Nucleus accumbens (tissue), 56 donors: ENCODE measurements around the gene INO80E.
"Not testable (repeated sequence)": the region's sequence is repeated elsewhere in the genome, so short reads cannot be mapped to it uniquely, and the experiment has no call there.

Source experiments
- DNase-seq, 56 donors: peaks; one replicate each; lab custom pipeline; 2025; lab: John Stamatoyannopoulos, UW

The INO80E gene

GRCh38 chr16:29995911-29996765 is at the start of gene INO80E:
Gene INO80E (plus strand): TSS chr16:29996241. CDS start chr16:29996311, 70 bp downstream.
- DNase-seq = peak; percentile 82 to 100 (median 98)

GRCh38 chr16:29947897-29948296 is 48.1 kb upstream of the INO80E start:
- no peak for DNase-seq

DNA sequence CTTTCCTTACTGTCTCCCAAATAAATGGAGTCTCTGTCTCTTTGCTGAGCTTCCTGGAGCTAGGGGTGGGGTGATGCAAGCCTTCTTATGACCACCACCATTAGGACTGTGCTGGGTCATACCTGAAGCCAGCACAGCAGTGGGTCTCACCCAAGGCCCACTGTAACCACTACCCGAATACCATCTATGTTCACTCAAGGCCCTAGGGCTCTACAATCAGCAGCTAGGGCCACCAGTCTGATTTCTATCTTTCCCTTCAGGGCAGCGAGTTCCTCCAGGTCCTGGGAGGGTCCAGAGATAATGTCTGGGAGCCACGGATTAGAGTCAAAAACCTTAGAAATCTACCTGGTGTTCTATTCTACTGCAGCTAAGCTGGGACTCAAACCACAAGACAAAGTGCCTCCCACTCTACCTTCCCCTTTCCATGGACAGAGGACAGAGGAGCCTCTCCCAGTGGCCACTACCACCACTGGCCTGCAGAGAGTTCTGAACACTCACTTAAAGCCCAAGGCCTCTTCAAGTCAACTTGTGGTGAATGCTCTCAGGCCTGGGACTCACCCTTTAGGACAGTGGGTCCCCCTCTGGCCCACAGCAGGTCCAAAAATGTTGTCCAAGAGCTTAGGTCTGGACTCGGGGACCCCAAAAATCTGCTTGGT is 45.1 kb upstream of the INO80E start:
- DNase-seq = no peak

DNA sequence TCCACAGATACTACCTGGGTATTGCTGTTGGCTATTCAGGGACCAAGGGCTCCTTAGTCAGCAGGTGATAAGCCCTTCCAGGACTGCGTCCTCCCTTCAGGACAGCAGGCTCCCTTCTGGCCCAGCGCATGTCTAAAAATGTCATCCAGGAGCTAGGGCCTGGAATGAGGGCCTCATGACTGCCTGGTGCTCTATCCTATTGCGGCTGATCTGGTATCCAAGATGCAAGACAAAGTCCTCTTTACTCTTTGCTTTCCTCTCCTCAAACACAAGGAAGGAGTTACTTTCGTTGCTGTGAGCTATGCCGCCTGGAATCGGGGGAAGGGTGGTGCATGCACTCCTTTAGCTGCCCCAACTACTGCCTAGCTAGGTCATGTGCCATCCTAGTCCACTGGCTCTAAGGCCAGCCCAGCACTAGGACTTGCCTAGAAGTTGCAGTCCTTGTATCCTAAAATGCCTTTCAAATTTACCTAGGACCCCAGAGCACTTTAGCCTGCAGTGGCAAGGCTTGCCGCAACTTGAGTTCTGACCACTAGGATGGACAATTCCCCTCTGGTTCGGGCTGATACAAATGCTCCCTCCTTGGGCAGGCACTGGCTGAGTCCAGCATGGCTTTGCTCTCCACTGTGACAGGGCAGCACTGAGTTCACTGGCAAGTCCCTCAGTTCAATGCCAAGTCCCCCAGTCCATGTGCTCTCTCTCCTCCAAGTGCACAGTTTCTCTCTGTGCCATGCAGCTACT is 44.2 kb upstream of the INO80E start:
- no peak for DNase-seq

GRCh38 chr16:29958756-29959155 is 37.3 kb upstream of the INO80E start:
- no peak for DNase-seq

DNA sequence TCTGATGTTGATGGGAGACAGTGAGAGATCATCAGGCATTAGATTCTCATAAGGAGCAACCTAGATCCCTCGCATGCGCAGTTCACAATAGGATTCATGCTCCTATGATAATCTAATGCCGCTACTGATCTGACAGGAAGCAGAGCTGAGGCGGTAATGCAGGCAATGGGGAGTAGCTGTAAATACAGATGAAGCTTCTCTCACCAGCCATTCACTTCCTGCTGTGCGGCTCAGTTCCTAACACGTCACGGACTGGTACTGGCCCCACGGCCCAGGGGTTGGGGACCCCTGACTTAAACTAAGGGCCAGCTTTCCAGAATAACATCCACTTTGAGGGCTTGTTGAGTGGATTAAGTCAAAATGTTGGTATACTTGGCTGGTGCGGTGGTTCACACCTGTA is 36.7 kb upstream of the INO80E start:
- DNase-seq = no peak

GRCh38 chr16:29959821-29960220 is 36.2 kb upstream of the INO80E start:
- DNase-seq = not testable (repeated sequence)

DNA sequence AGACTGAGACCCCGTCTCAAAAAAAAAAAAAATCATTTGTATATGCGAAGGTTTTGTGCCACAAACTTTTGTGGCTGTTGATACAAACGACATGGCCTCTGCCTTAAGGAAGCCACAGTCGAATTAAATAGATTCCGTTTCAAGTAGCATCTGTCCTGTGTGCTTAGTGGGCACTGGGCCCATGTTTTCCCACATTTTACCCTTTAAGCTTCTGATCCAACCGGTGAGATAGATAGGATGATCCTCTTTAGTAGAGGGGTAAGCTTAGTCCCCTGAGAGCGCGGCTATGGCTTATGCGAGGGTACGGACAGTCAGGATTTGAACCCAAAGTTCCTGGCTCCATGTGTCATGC is 34.9 kb upstream of the INO80E start:
- DNase-seq = peak in 1 of 56 donors; percentile 55

GRCh38 chr16:29961479-29962343 is 34.3 kb upstream of the INO80E start, which contains the start of gene TMEM219:
Gene TMEM219 (plus strand): TSS chr16:29962079. CDS start chr16:29963144, 1,065 bp downstream.
- peak; percentile 37 to 94 (median 84) for DNase-seq

DNA sequence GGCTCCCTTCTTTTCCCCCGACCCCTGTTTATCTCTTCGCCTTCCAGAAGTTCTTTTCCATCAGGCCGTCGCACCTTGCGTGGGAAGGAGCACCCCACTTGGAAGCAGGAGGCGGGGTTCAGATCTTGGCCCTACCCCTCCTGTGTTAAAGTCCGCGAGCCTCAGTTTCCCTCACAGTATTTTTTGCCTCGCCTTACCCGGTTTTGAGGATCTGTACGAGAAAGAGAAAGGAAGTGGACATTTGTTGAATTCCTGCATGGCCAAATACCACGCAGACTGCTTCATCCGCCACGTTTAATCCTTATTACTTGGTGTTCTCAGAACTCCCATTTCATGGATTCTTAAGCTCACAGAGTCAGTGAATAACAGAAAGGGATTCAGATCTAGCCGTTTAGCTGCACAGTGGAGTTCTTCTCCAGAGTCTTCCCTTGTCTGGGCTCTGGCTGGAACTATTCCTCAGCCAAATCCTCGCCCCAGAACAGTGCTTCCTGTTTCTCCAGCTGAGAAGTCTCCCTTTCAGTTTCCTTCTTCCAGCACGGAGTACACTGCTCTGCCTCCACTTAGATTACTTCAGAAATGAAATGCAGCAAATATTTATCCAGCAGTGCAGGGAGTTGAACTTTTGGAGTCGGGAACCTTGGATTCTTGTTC is 33.6 kb upstream of the INO80E start:
- DNase-seq = peak in 5 of 56 donors; percentile 9 to 41 (median 31)

DNA sequence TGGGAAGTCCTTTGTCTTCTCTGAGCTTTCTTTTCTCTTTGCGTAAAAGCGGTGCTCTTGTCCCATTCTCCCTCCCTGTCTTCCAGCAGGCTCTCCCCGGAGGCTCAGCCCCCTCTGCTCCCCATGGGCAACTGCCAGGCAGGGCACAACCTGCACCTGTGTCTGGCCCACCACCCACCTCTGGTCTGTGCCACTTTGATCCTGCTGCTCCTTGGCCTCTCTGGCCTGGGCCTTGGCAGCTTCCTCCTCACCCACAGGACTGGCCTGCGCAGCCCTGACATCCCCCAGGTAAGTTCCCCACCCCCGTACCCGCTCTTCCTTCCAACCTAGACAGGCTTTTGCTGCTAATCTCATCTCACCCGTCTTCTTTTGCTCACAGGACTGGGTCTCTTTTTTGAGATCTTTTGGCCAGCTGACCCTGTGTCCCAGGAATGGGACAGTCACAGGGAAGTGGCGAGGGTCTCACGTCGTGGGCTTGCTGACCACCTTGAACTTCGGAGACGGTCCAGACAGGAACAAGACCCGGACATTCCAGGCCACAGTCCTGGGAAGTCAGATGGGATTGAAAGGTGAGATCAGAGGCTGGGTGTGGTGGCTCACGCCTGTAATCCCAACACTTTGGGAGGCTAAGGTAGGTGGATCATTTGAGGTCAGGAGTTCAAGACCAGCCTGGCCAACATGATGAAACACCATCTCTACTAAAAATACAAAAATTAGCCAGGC is 32.9 kb upstream of the INO80E start:
- DNase-seq = no peak

DNA sequence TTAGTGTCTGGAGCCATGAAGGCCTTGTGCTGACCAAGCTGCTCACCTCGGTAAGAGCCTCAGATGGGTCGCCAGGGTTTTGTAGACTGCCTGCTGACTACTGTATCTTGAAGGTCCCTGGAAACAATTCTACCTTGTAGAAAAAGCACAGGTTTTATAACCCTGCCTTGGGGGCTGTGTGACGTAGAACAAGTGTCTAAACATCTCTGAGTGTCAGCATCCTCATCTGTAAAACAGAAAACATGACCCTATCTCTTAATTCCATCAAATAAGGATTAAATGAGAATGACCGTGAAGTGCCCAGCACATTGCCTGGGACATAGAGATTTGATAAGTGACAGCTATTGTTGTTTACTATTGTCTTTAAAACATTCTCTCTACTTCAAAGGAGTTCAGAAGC is 27.8 kb upstream of the INO80E start:
- DNase-seq = no peak

DNA sequence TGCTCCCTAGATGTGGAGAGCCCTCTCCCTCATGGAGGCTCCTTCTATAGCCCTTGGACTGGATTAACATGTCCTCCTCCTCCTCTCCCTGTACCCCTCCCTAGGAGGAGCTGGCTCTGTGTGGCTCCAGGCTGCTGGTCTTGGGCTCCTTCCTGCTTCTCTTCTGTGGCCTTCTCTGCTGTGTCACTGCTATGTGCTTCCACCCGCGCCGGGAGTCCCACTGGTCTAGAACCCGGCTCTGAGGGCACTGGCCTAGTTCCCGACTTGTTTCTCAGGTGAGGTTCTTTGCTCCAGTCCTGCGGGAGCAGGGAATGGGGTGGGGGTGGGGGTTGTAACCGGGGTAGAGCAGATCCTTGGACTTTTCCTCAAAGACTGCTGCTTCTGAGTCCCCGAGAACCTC is 24.7 kb upstream of the INO80E start:
- no peak for DNase-seq

DNA sequence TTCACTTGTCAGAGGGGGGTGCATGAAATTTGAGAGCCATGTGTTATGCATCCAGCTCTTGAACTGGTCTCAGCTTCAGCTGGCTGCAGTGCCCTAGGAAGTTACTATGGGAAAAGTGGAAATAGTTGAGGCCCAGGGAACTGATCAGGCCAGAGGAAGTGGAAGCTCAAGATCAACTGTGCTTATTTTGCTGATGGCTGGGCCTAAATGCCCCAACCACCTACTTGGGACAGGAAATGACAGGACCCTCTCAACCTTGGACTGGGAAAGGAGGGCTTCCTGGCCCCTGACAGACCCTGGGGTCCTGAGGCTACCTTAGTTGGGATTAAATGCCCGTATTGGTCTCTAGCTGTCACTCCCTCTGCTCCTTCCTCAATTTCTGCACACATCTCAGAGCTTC is 23.5 kb upstream of the INO80E start:
- no peak for DNase-seq

GRCh38 chr16:29972992-29973383 is 23.1 kb upstream of the INO80E start:
- DNase-seq = no peak

DNA sequence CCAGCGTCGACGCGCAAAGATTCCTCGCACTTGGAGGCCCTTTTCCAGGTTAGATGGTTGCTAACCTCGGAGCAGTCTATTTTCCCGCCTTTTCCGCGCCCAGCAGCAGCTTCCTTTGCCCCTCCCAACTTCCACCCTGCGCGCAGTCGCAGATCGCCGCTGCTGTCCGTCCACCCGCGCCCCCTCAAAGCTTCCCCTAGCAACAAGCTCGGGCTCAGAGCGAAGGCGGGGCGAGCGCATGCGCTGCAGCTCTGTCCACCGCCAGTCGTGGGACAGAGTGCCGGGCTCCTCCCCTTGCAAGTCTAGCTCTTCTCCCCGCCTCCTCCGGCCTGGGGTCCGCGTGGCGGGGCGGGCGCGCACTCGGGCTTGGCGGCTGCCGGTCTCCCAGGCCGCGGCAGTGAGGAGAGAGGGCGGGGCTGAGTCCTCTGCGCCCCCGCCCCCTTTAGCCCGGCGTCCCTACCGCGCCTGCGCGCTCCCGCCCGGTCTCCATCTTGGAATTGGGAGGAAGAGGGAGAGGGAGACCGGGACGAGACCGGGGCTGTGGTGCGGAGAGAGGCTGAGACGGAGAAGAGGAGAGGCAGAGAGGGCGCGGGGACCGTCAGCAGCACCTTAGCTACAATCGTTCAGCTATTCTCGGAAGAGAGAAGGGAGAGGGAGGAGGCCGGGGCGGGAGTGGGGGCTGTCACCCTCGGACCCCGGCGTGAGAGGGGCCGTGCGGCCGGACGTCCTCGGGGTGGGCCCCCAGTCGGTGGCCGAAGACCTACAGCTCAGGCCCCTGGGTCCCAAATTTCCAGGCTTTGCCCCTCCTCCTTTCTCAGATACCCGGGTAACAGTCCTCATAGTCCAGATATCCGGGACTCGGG is 22.4 kb upstream of the INO80E start, which contains the start of gene TAOK2:
Gene TAOK2 (plus strand): TSS at position 485 of the 863 bp plus-strand sequence. CDS start 3,905 bp downstream, outside the sequence.
- DNase-seq = peak; percentile 90 to 100 (median 98)

GRCh38 chr16:29974291-29975133 is 21.5 kb upstream of the INO80E start:
- DNase-seq = peak in 5 of 56 donors; percentile 6 to 32 (median 24)
